B cell (primary cell): Measurements from ENCODE around the gene CREB3L4.

Experiments used
- EZH2 ChIP-seq: IDR thresholded peaks from 2 replicates; pipeline ENCODE4 v1.6.1; 2012; ENCODE audit warnings: borderline replicate concordance, low read depth, mild to moderate bottlenecking, moderate library complexity, low read length; ENCODE audit not compliant: insufficient read depth, poor library complexity, severe bottlenecking
- TF ChIP-seq, protein P1 (sequence below): fragments of 200-600 bp; IDR thresholded peaks from one replicate; pipeline ENCODE4 v1.8.0; 2022; ENCODE audit warnings: antibody characterized with exemption, mild to moderate bottlenecking

DNA sequence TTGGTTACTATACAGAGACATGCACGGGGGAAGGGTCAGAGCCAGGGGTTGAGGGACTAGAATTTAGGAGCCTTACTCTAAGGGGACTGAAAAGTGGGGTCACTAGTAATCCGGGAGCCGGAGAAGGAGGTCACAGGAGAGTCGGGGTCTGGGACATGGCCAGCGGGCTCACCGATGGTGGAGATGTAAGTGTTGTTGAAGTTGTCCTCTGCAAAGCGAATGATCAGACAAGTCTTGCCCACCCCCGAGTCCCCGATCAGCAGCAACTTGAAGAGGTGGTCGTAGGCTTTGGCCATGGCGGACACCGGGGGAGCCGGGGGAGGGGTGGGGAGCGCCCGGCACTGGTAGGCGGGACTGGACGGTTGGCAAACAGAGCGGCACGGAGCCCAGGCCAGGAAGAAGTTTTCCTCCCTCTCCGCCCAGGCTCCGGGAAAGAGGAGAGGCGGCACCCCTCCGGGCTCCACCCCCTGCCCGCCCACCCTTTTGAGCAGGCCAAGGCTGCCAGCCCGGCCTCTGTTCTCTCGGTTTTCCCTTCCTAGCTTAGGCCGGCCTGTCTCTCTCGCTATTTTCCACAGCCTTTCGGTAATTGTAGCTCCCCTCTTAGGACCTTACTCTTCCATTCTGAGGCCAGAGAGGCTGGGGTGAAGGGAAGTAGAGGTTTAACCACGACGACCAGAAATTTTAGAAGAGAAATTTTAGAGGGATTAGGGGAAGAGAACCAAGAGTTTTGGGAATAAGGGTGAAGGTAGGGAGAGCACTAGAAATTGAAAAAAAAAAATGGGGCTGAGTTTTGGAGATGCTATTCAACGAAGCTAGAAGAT, 18.4 kb downstream of the CREB3L4 start, which contains the start of gene RAB13:
- TF ChIP-seq, protein P1, sequence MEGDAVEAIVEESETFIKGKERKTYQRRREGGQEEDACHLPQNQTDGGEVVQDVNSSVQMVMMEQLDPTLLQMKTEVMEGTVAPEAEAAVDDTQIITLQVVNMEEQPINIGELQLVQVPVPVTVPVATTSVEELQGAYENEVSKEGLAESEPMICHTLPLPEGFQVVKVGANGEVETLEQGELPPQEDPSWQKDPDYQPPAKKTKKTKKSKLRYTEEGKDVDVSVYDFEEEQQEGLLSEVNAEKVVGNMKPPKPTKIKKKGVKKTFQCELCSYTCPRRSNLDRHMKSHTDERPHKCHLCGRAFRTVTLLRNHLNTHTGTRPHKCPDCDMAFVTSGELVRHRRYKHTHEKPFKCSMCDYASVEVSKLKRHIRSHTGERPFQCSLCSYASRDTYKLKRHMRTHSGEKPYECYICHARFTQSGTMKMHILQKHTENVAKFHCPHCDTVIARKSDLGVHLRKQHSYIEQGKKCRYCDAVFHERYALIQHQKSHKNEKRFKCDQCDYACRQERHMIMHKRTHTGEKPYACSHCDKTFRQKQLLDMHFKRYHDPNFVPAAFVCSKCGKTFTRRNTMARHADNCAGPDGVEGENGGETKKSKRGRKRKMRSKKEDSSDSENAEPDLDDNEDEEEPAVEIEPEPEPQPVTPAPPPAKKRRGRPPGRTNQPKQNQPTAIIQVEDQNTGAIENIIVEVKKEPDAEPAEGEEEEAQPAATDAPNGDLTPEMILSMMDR = no peak
- no peak for TF ChIP-seq EZH2
